ENCODE data around the gene FDPS.

The FDPS gene

DNA sequence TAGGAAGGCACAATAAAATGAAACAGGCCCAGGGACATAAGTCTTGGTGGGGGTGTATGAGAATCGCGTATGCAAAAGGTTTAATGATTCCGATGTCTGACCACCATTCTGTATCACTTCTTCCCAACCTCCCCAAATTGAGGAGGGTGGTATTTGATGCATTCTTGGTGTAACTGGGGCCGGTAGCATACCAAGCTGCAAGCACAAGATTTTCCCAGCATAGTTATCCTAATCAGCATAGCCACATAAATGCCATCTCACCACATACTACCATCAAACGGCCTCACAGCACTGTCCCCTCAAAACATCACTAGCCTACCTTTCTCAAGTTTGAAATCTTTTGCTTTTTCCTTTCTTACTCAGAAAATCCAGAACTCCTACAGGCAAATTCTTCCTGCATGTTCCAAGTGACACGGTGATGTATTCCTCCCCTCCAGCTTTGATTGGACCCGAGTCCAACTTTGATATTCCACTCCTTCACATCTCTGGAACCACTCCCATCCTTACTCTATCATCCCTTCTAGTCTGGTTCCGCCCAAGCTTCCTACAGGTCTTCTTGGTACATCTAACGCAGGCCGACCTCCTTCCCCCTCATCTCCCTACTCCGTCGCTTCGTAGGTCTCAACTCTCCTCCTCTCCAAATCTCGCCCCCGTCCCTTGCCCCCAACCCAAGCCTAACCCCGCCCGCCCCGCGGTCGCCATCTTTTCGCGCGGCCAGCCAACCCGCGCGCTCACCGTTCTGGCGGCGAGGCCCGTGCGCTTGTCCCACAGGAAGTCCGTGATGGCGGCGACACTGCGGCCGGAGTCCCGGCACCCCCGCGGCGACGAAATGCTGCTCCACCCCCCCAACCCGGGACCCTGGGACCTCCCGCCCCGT is 36.0 kb upstream of the FDPS start:
- H3K27me3 ChIP-seq (ENCODE audit: control insufficient read depth, low read length): no peaks in the 10 kb centered on the region
- H3K27ac ChIP-seq (ENCODE audit: low read depth, low read length): peak overlapping the region; percentile 59
- H3K4me2 ChIP-seq (ENCODE audit: low read length): peak overlapping the region; percentile 93
- peaks cover 10% of the 10 kb centered on the region for H3F3A ChIP-seq (ENCODE audit: control insufficient read depth, insufficient read depth)
- no peak for TF ChIP-seq EZH2phosphoT487 (IDR thresholded peaks at IDR 0.05; ENCODE audit: borderline replicate concordance, low read length)
- TF ChIP-seq, protein P1, sequence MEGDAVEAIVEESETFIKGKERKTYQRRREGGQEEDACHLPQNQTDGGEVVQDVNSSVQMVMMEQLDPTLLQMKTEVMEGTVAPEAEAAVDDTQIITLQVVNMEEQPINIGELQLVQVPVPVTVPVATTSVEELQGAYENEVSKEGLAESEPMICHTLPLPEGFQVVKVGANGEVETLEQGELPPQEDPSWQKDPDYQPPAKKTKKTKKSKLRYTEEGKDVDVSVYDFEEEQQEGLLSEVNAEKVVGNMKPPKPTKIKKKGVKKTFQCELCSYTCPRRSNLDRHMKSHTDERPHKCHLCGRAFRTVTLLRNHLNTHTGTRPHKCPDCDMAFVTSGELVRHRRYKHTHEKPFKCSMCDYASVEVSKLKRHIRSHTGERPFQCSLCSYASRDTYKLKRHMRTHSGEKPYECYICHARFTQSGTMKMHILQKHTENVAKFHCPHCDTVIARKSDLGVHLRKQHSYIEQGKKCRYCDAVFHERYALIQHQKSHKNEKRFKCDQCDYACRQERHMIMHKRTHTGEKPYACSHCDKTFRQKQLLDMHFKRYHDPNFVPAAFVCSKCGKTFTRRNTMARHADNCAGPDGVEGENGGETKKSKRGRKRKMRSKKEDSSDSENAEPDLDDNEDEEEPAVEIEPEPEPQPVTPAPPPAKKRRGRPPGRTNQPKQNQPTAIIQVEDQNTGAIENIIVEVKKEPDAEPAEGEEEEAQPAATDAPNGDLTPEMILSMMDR (IDR thresholded peaks at IDR 0.05; ENCODE audit: low read depth, low read length, poor library complexity, severe bottlenecking): no peak
- peaks cover 31% of the 10 kb centered on the region for H3K4me1 ChIP-seq (ENCODE audit: control insufficient read depth, low read length)
- H3K79me2 ChIP-seq (ENCODE audit: control insufficient read depth, low read length): peaks cover 46% of the 10 kb centered on the region
- H4K20me1 ChIP-seq (ENCODE audit: control insufficient read depth, insufficient read depth, low read depth, low read length): peaks cover 5% of the 10 kb centered on the region; the same call in 1 of the 2 replicates
- H3K9me3 ChIP-seq (ENCODE audit: control insufficient read depth, insufficient read depth, low read length): no peaks in the 10 kb centered on the region
- no peaks in the 10 kb centered on the region for H3K9me2 ChIP-seq (replicated peaks; ENCODE audit: control insufficient read depth, low read length)
- peak overlapping the region; percentile 80 for H3K4me3 ChIP-seq (ENCODE audit: low read length)
- peaks cover 51% of the 10 kb centered on the region for H3K36me3 ChIP-seq (ENCODE audit: control insufficient read depth, low read length)

DNA sequence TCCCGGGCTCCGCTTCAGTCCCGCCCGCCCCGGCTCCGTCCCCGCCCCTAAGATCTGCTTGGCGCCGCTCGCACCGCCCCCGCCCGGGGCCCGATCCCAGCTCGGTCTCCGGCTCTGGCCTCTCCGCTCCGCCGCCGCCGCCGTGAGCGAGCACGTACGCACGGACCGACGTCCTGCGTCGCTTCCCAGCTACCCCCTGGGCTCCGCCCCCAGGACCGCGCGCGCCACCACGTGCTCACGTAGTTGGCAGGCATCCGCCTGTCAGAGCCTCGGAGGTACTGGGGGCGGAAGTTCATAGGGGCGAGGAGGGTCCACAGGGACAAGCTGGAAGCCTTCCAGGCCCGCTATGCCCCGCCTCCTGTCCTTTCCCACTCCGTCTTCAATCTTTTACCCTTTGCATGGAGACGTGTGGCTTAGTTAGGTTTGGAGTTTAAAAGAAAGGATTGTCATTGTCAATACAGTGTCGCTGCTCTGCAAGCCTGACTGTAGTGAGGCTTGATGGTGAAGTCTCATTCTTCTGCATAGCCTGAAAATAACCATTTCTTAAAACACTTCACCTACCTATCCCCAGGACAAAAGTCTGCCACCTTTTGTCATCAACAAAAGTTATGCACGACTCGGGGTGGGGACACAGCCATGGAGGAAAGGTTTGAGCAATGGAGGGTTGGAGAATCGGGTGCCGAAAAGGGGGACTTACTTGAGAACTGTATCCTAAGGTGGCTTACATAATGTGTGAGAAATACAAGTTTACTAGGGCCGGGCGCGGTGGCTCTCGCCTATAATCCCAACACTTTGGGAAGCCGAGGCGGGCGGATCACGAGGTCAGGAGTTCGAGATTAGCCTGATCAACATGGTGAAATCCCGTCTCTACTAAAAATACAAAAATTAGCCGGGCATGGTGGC is 35.1 kb upstream of the FDPS start, which contains the start of gene CLK2:
Gene CLK2 (minus strand): TSS at position 162 of the 903 bp plus-strand sequence. CDS start 2,527 bp downstream, outside the sequence.
- peaks cover 45% of the 10 kb centered on the region for H3K36me3 ChIP-seq (ENCODE audit: control insufficient read depth, low read length)
- peaks cover 38% of the 10 kb centered on the region for H3K4me1 ChIP-seq (ENCODE audit: control insufficient read depth, low read length)
- no peaks in the 10 kb centered on the region for H3K9me3 ChIP-seq (ENCODE audit: control insufficient read depth, insufficient read depth, low read length)
- H3K4me3 ChIP-seq (ENCODE audit: low read length): peak within 1 kb of the TSS; percentile 80
- no peaks in the 10 kb centered on the region for H3K27me3 ChIP-seq (ENCODE audit: control insufficient read depth, low read length)
- H3F3A ChIP-seq (ENCODE audit: control insufficient read depth, insufficient read depth): peaks cover 16% of the 10 kb centered on the region
- H3K79me2 ChIP-seq (ENCODE audit: control insufficient read depth, low read length): peaks cover 52% of the 10 kb centered on the region
- H3K9me2 ChIP-seq (replicated peaks; ENCODE audit: control insufficient read depth, low read length): no peaks in the 10 kb centered on the region
- H3K27ac ChIP-seq (ENCODE audit: low read depth, low read length): peak within 1 kb of the TSS; percentile 59
- no peak for TF ChIP-seq EZH2phosphoT487 (IDR thresholded peaks at IDR 0.05; ENCODE audit: borderline replicate concordance, low read length)
- TF ChIP-seq, protein P1 (IDR thresholded peaks at IDR 0.05; ENCODE audit: low read depth, low read length, poor library complexity, severe bottlenecking): no peak
- peaks cover 5% of the 10 kb centered on the region; the same call in 1 of the 2 replicates for H4K20me1 ChIP-seq (ENCODE audit: control insufficient read depth, insufficient read depth, low read depth, low read length)
- H3K4me2 ChIP-seq (ENCODE audit: low read length): peak within 1 kb of the TSS; percentile 93

DNA sequence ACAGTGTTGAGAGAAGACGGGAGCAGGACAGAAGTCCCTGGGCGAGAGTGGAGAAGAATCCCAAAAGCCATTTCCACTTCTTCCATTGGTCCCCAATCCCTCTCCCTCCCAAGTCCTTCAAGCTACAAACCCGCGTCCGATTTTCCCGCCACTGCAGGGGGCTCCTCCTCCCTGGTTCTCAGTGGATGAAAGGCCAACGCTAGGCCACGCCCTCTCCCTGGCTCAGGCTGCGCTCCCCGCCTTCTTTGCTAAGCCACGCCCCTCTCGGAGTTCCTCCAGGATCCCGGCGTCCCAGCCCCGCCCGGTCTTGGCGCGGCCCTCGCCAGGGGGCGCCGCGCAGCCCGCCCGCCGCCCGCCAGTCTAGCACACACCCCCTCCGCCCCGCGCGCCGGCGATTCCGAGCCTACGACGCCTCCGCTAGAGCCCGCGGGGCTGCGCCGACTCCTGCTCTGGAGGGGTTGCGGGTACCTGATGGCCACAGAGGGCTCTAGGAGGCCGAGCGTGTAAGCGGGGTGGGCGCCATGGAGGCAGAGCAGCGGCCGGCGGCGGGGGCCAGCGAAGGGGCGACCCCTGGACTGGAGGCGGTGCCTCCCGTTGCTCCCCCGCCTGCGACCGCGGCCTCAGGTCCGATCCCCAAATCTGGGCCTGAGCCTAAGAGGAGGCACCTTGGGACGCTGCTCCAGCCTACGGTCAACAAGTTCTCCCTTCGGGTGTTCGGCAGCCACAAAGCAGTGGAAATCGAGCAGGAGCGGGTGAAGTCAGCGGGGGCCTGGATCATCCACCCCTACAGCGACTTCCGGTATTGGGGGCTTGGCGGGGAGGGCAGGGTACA is 31.4 kb upstream of the FDPS start, which contains the start of gene HCN3:
Gene HCN3 (plus strand): TSS at position 394 of the 832 bp plus-strand sequence. CDS start 128 bp downstream, at position 522.
- TF ChIP-seq EZH2phosphoT487 (IDR thresholded peaks at IDR 0.05; ENCODE audit: borderline replicate concordance, low read length): no peak
- TF ChIP-seq, protein P1 (IDR thresholded peaks at IDR 0.05; ENCODE audit: low read depth, low read length, poor library complexity, severe bottlenecking): peak; percentile 72
- H4K20me1 ChIP-seq (ENCODE audit: control insufficient read depth, insufficient read depth, low read depth, low read length): peaks cover 4% of the 10 kb centered on the region; the same call in 1 of the 2 replicates
- H3K4me2 ChIP-seq (ENCODE audit: low read length): peak within 1 kb of the TSS; percentile 97
- peaks cover 15% of the 10 kb centered on the region for H3F3A ChIP-seq (ENCODE audit: control insufficient read depth, insufficient read depth)
- H3K27ac ChIP-seq (ENCODE audit: low read depth, low read length): peak within 1 kb of the TSS; percentile 47
- H3K4me1 ChIP-seq (ENCODE audit: control insufficient read depth, low read length): peaks cover 40% of the 10 kb centered on the region
- H3K36me3 ChIP-seq (ENCODE audit: control insufficient read depth, low read length): peaks cover 21% of the 10 kb centered on the region
- peaks cover 32% of the 10 kb centered on the region for H3K79me2 ChIP-seq (ENCODE audit: control insufficient read depth, low read length)
- H3K9me3 ChIP-seq (ENCODE audit: control insufficient read depth, insufficient read depth, low read length): no peaks in the 10 kb centered on the region
- peak within 1 kb of the TSS; percentile 96 for H3K4me3 ChIP-seq (ENCODE audit: low read length)
- H3K27me3 ChIP-seq (ENCODE audit: control insufficient read depth, low read length): no peaks in the 10 kb centered on the region
- no peaks in the 10 kb centered on the region for H3K9me2 ChIP-seq (replicated peaks; ENCODE audit: control insufficient read depth, low read length)
